Measurements from ENCODE around the gene RIPK4. TPM values are rescaled to one million over a fixed set of nuclear protein-coding genes. Genes with fewer than 3 reads are reported as not detected.
A peak's percentile ranks its signal among the peaks of the same experiment; 100 is the strongest.

Gene RIPK4
- total and polyA plus RNA-seq, 2 of the 13 experiments (the other 11 are each of a cell fraction or from before 2014, with no cell fraction given): 3.1 to 4.9 TPM

DNA sequence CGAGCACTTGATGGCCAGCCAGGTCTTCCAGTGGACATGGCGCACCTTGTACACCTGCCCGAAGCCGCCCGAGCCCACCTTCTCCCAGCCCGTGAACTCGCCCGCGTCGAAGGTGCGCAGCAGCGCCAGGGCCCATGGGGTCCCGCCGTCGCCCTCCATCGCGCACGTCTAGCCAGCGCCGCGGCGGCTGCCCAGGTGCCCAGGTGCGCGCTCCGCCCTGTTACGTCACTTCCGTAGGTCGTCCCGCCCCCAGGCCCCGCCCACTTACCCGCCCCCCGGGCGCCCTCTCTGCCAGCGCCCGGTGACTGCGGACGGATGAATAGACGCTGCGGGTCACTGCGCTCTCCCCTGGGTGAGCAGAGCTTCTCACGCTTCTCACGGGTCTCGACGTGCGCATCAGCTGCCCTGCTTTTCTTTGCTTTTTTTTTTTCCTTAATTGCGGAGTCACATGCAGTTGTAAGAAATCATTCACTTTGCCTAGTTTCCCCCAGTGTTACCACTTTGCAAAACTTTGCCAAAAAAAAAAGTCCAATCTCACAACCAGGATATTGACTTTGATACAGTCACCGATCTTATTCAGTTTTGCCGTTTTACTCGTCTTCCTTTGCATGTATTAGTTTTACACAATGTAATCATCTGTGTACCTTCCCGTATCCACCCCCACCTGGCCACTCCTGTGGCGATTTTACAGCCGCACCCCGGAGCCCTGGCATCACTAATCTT is at the start of gene RIPK4 (continued):
- TF ChIP-seq, protein P1, sequence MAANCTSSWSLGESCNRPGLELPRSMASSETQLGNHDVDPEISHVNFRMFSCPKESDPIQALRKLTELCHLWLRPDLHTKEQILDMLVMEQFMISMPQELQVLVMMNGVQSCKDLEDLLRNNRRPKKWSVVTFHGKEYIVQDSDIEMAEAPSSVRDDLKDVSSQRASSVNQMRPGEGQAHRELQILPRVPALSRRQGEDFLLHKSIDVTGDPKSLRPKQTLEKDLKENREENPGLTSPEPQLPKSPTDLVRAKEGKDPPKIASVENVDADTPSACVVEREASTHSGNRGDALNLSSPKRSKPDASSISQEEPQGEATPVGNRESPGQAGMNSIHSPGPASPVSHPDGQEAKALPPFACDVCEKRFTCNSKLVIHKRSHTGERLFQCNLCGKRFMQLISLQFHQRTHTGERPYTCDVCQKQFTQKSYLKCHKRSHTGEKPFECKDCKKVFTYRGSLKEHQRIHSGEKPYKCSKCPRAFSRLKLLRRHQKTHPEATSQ (CRISPR knock-in tag; IDR thresholded peaks at IDR 0.05; ENCODE audit: borderline replicate concordance): no peak
- TF ChIP-seq SMC3 (IDR thresholded peaks at IDR 0.05; ENCODE audit: low read length) (no peak), PITX1 (CRISPR knock-in tag; IDR thresholded peaks at IDR 0.05) (0 out of 2 replicates have a peak, but pooled peaks have one; percentile 32), IRX3 (CRISPR knock-in tag; IDR thresholded peaks at IDR 0.05; ENCODE audit: borderline replicate concordance, low read depth) (no peak), MED1 (CRISPR knock-in tag; IDR thresholded peaks at IDR 0.05) (peak; percentile 43), ETV6 (CRISPR knock-in tag; conservative IDR thresholded peaks at IDR 0.05) (no peak), SKI (IDR thresholded peaks at IDR 0.05; ENCODE audit: partially characterized antibody) (peak; percentile 16), ZNF644 (CRISPR knock-in tag; IDR thresholded peaks at IDR 0.05; ENCODE audit: low read depth) (no peak), ZNF652 (CRISPR knock-in tag; IDR thresholded peaks at IDR 0.05; ENCODE audit: borderline replicate concordance, low read depth) (no peak), RBFOX2 (IDR thresholded peaks at IDR 0.05; ENCODE audit: low read depth, low read length) (peak; percentile 85), WIZ (CRISPR knock-in tag; IDR thresholded peaks at IDR 0.05) (no peak), TBX2 (CRISPR knock-in tag; IDR thresholded peaks at IDR 0.05; ENCODE audit: borderline replicate concordance) (peak; percentile 80), BORCS8-MEF2B (CRISPR knock-in tag; IDR thresholded peaks at IDR 0.05) (no peak), SAP130 (CRISPR knock-in tag; IDR thresholded peaks at IDR 0.05; ENCODE audit: low read depth) (peak; percentile 81), JUND (CRISPR knock-in tag; IDR thresholded peaks at IDR 0.05) (no peak), ZNF33A (CRISPR knock-in tag; IDR thresholded peaks at IDR 0.05; ENCODE audit: borderline replicate concordance) (no peak), BRD4 (CRISPR knock-in tag; IDR thresholded peaks at IDR 0.05) (0 out of 2 replicates have a peak, but pooled peaks have one; percentile 32), YEATS4 (CRISPR knock-in tag; IDR thresholded peaks at IDR 0.05; ENCODE audit: borderline replicate concordance) (peak; percentile 74; the same call in 1 of the 2 replicates), ZNF17 (CRISPR knock-in tag; IDR thresholded peaks at IDR 0.05) (no peak), ELF3 (CRISPR knock-in tag; IDR thresholded peaks at IDR 0.05) (0 out of 2 replicates have a peak, but pooled peaks have one; percentile 32), SRY (CRISPR knock-in tag; IDR thresholded peaks at IDR 0.05) (peak; percentile 54; the same call in 1 of the 2 replicates), HNF4A (CRISPR knock-in tag; IDR thresholded peaks at IDR 0.05) (peak; percentile 12; the same call in 1 of the 2 replicates)
- TF ChIP-seq, protein P2, sequence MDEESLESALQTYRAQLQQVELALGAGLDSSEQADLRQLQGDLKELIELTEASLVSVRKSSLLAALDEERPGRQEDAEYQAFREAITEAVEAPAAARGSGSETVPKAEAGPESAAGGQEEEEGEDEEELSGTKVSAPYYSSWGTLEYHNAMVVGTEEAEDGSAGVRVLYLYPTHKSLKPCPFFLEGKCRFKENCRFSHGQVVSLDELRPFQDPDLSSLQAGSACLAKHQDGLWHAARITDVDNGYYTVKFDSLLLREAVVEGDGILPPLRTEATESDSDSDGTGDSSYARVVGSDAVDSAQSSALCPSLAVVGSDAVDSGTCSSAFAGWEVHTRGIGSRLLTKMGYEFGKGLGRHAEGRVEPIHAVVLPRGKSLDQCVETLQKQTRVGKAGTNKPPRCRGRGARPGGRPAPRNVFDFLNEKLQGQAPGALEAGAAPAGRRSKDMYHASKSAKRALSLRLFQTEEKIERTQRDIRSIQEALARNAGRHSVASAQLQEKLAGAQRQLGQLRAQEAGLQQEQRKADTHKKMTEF (CRISPR knock-in tag; IDR thresholded peaks at IDR 0.05): peak; percentile 54
- TF ChIP-seq, protein P3, sequence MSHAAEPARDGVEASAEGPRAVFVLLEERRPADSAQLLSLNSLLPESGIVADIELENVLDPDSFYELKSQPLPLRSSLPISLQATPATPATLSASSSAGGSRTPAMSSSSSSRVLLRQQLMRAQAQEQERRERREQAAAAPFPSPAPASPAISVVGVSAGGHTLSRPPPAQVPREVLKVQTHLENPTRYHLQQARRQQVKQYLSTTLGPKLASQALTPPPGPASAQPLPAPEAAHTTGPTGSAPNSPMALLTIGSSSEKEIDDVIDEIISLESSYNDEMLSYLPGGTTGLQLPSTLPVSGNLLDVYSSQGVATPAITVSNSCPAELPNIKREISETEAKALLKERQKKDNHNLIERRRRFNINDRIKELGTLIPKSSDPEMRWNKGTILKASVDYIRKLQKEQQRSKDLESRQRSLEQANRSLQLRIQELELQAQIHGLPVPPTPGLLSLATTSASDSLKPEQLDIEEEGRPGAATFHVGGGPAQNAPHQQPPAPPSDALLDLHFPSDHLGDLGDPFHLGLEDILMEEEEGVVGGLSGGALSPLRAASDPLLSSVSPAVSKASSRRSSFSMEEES (CRISPR knock-in tag; IDR thresholded peaks at IDR 0.05): no peak
- TF ChIP-seq, protein P4, sequence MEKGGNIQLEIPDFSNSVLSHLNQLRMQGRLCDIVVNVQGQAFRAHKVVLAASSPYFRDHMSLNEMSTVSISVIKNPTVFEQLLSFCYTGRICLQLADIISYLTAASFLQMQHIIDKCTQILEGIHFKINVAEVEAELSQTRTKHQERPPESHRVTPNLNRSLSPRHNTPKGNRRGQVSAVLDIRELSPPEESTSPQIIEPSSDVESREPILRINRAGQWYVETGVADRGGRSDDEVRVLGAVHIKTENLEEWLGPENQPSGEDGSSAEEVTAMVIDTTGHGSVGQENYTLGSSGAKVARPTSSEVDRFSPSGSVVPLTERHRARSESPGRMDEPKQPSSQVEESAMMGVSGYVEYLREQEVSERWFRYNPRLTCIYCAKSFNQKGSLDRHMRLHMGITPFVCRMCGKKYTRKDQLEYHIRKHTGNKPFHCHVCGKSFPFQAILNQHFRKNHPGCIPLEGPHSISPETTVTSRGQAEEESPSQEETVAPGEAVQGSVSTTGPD (CRISPR knock-in tag; IDR thresholded peaks at IDR 0.05): no peak
- TF ChIP-seq, protein P5, sequence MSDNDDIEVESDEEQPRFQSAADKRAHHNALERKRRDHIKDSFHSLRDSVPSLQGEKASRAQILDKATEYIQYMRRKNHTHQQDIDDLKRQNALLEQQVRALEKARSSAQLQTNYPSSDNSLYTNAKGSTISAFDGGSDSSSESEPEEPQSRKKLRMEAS (IDR thresholded peaks at IDR 0.05): peak; percentile 54; the same call in 1 of the 2 replicates
